ENCODE results near the gene MCFD2. TPM values are rescaled to one million over a fixed set of nuclear protein-coding genes. Genes with fewer than 3 reads are reported as not detected.

The MCFD2 gene
- total RNA-seq, 3 donors from 2014 or later, result 83.0 to 94.8 (median 89.8) TPM

DNA sequence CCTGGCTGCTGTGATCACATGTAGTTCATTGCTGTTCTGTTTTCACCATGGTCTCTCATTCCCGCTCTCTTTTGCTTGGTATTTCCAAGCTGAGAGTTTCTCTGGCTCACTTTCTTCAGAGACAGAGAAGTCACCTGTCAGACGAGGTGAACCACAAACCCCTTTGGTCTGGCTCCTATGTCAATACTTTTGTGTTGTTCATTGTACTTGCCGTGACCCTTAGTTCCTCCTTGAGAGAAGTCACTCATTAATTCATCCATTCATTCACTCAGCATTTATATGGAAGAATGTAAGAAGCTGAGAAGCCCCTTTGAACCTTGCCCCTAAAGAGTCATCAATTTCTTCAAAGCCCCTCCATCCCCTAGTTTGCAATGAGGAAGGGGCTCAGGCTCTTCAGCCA lies 15.2 kb downstream of the MCFD2 start:
- no peaks in the 10 kb centered on the region for H3K27me3 ChIP-seq
- no peak for TF ChIP-seq POLR2A (IDR thresholded peaks at IDR 0.05)
- TF ChIP-seq, protein P1, sequence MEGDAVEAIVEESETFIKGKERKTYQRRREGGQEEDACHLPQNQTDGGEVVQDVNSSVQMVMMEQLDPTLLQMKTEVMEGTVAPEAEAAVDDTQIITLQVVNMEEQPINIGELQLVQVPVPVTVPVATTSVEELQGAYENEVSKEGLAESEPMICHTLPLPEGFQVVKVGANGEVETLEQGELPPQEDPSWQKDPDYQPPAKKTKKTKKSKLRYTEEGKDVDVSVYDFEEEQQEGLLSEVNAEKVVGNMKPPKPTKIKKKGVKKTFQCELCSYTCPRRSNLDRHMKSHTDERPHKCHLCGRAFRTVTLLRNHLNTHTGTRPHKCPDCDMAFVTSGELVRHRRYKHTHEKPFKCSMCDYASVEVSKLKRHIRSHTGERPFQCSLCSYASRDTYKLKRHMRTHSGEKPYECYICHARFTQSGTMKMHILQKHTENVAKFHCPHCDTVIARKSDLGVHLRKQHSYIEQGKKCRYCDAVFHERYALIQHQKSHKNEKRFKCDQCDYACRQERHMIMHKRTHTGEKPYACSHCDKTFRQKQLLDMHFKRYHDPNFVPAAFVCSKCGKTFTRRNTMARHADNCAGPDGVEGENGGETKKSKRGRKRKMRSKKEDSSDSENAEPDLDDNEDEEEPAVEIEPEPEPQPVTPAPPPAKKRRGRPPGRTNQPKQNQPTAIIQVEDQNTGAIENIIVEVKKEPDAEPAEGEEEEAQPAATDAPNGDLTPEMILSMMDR (IDR thresholded peaks at IDR 0.05), result no peak
- no peak for TF ChIP-seq POLR2AphosphoS5 (IDR thresholded peaks at IDR 0.05)

DNA sequence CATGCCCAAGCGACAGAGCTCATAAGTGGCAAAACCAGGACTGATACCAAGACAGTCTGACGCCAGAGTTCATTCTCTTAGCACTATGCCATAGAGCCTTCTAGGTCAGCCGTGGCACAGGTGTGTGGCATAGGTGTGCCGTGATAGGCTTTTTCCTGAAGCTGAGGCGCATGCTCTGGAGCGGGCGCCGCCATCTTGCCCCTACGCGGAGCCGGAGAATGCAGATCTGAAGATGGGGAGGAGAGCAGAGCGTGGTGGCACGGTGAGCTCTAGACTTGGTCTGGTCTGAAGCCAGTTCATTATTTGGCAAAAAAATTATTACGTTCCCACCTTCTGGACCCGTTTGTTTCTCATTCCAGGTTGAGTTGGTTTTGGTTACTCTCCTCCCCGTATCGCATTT lies 16.6 kb downstream of the MCFD2 start:
- intact Hi-C loops (cut with DNase I; ENCODE audit: low total_unique reads), result no loop called here
- TF ChIP-seq POLR2A (IDR thresholded peaks at IDR 0.05) (no peak), POLR2AphosphoS5 (IDR thresholded peaks at IDR 0.05) (no peak)
- TF ChIP-seq, protein P1 (IDR thresholded peaks at IDR 0.05), result no peak

More for the DNA sequence above, 15.2 kb downstream of the MCFD2 start:
- Histone ChIP-seq H3K27ac (no peak overlapping the region), H3K36me3 (no peaks in the 10 kb centered on the region), H3K9me3 (no peaks in the 10 kb centered on the region), H3K4me1 (no peaks in the 10 kb centered on the region), H3K4me3 (no peak overlapping the region)
- intact Hi-C loops (cut with DNase I; ENCODE audit: low total_unique reads), result no loop called here
- no peak for DNase-seq (ENCODE audit: low spot score in 2 of 2)

GRCh38 chr2:46898024-46898423 lies 17.6 kb downstream of the MCFD2 start:
- intact Hi-C loops (cut with DNase I; ENCODE audit: low total_unique reads), result no loop called here
- Histone ChIP-seq H3K9me3 (no peaks in the 10 kb centered on the region), H3K27me3 (no peaks in the 10 kb centered on the region), H3K4me3 (no peak overlapping the region), H3K4me1 (no peaks in the 10 kb centered on the region), H3K27ac (no peak overlapping the region), H3K36me3 (no peaks in the 10 kb centered on the region)
- TF ChIP-seq POLR2A (IDR thresholded peaks at IDR 0.05), result no peak
- DNase-seq (ENCODE audit: low spot score in 2 of 2), result no peak

More for the DNA sequence above, 16.6 kb downstream of the MCFD2 start:
- no peak for DNase-seq (ENCODE audit: low spot score in 2 of 2)
- Histone ChIP-seq H3K27ac (no peak overlapping the region), H3K27me3 (no peaks in the 10 kb centered on the region), H3K9me3 (no peaks in the 10 kb centered on the region), H3K36me3 (no peaks in the 10 kb centered on the region), H3K4me3 (no peak overlapping the region), H3K4me1 (no peaks in the 10 kb centered on the region)

- Histone ChIP-seq H3K9me3 (no peaks in the 10 kb centered on the region), H3K4me3 (no peak overlapping the region), H3K36me3 (no peaks in the 10 kb centered on the region), H3K27ac (no peak overlapping the region), H3K27me3 (no peaks in the 10 kb centered on the region), H3K4me1 (no peaks in the 10 kb centered on the region)
- no peak for DNase-seq (ENCODE audit: low spot score in 2 of 2)
- intact Hi-C loops (cut with DNase I; ENCODE audit: low total_unique reads), result no loop called here
- TF ChIP-seq, protein P1 (IDR thresholded peaks at IDR 0.05), result no peak
These were observed 22.2 kb downstream of the MCFD2 start for GRCh38 chr2:46893269-46893939.

DNA sequence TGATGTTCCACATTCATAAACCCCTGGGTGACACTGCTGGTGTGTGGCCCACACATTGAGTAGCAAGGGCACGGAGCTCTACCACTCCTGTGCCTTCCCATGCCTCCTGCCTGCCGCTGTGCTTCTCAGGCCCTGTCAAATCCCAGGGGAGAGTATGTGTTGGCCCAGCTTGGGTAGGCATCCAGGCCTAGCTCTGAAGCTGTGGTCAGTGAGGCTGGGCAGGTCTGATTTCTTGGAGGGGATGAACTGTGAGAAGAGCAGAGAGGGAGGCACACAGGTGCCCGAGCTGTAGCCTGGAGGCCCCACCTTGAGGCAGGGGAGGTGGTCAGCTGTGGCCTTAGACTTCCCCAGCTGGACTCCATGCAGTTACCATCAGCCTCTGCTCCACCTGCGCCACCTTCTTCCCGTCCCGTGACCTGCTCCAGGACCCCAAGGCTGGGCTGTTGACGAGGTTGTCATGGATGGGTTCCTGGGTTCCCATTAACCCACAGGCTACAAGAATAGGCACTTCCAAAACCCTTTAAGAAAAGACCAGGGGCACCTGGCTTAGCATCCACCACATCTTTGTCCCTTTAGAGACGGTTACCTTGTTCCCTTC lies 23.6 kb downstream of the MCFD2 start:
- Histone ChIP-seq H3K9me3 (no peaks in the 10 kb centered on the region), H3K36me3 (no peaks in the 10 kb centered on the region), H3K4me3 (no peak overlapping the region), H3K27ac (no peak overlapping the region), H3K27me3 (no peaks in the 10 kb centered on the region), H3K4me1 (no peaks in the 10 kb centered on the region)
- no peak for TF ChIP-seq POLR2AphosphoS5 (IDR thresholded peaks at IDR 0.05)
- TF ChIP-seq, protein P1 (IDR thresholded peaks at IDR 0.05), result no peak
- TF ChIP-seq POLR2A (IDR thresholded peaks at IDR 0.05), result no peak
- intact Hi-C loops (cut with DNase I; ENCODE audit: low total_unique reads), result no loop called here
- no peak for DNase-seq (ENCODE audit: low spot score in 2 of 2)

Data from breast epithelium (tissue), 4 donors.